ENCODE measurements around the gene SH3TC2.

Gene SH3TC2

DNA sequence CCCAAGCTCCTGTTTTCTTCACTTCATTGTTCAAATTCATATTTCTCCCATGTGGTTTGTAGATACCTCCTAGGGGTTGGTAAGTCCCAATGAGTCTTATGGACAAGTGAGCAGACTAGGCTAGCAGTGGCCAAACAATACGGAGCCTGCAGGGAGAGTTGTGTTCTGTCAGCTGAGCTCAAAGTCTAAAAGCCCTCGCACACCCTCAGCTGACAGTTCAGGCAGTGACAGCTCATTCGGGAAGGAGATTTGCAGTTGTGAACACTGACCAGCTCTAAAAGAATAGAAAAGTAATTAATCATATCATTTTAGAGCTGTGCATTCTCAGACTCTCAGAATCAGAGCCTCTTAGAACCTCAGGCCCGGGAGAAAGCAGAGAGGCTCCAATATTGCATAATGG lies 95.1 kb downstream of the SH3TC2 start:
- no peak for DNase-seq

DNA sequence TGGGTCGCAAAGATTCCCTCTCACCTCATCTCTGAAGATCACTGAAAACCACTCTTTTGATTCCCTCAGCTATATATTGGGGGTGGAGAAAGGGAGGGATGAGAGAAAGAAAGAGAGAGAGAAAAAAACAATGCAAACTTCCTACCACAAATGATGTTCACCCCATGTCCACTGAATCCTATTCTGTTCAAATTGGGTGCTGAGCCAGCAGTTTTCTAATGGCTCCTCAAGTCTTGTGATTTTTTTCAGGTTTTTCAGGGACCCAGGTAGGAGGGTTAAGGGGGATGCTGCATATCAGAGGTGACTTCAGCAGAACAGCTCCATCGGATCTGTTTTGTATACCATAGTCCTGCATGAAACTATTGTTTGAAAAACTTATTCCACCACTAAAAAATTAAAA lies 95.9 kb downstream of the SH3TC2 start:
- DNase-seq = no peak

DNA sequence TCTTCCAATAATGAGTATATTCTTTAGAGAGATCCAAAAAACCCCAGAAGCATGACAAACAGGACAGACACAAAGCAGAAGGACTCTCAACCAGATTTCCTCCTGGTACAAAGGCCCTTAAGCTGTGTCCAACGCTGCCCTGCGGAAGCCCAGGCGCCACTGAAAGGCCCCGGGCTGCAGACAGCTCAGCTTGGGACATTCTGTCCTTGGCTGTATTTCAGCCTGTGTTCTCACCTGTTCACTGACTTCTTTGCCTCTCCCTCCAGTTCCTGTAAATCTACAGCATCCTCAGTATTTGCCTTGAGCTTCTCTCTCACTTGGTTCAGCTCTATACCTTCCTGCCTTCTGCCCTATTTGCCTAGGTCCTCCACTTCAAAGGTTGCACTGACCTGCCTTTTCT lies 96.5 kb downstream of the SH3TC2 start:
- DNase-seq = no peak

DNA sequence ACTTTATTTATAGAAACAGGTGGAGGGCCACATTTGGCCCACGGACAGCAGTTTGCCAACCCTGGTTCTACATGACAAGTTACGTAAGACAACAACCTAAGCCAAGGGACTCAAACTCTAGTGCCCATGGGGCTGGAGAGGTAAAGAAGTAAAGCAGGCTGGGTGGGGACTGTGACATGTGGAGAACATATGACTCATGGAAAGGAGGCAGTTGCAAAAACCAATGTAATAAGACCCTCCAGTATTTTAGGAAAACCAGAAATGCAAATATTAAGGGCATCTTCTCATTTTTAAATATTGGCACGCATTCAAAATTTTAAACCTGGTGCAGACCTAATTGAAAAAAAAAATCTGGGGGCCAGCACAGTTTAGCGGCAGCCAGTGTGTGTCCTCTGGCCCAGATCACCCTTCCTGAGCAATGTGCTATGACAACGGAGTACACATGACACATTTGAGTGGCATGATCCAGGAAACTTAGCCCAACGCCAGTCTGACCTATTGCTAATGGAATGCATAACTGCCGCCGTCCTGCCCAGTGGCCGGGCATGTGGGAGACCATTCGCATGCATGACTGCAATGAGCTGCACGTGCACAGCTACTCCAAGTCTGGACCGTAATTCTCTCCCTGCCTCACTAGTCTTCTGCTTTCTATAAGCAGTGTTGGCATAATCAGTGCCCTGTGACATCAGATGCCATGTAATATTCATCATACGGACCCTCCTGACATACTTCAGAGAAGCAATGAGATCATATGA lies 97.2 kb downstream of the SH3TC2 start:
- DNase-seq = no peak

DNA sequence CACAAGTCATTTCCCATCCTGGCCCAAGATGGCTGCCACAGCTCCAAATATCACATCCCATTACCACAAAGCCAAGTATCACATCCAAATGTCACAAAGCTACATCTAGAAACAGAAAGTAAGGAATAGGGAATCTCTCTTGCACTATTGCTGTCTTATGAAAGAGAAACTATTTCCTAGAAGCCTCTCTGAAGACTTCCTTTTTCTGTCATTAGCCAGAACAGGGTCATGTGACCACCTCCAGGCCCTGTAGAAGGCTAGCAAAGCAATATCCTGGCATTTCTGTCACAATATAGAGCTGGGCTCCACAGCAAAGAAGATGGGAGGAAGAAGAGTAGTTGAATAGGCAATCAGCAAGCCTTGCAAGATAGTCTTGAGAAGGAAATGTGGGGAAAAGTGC lies 99.2 kb downstream of the SH3TC2 start:
- DNase-seq = no peak

DNA sequence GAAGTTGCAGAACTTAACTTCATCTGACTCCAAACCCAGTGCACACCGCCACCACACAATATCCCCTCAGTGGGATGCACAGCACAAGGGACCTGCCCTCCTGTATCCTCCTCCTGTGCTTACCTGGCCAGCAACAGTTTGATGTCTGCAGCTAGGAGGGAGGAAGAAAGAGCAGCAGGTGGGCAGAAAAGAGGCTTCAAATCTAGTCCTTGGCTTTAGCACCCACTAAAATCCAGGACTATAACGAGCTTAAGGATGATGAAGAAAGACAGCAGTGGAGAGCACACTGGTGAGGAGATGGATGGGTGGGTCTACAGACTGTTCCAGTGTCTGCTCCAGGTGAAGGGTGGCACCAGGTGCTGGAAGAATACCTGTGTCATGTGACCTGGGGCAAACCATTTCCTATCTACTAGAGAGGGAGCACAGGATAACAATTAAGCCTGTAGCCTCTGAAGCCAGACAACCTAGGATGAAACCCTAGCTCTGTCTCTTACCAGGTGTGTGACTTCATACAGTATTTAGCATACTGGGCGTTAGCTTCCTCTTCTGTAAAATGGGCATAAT lies 100.0 kb downstream of the SH3TC2 start:
- no peak for DNase-seq

DNA sequence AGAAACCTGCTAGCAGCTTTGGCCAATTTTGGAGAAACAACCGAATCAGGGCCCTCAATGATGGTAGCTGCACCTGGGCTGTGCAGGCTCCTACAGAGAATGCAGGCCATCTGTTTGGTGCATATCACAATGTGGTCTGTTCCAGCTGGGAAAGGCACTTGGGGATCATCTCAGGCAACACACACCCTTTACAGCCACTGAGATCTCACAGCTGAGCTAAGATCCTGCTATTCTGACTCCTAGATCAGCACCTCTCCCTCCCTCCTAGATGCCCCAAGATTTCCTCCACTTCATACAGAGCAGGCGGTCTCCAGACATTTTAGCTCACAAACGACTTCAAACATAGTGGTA lies 100.7 kb downstream of the SH3TC2 start:
- no peak for DNase-seq

DNA sequence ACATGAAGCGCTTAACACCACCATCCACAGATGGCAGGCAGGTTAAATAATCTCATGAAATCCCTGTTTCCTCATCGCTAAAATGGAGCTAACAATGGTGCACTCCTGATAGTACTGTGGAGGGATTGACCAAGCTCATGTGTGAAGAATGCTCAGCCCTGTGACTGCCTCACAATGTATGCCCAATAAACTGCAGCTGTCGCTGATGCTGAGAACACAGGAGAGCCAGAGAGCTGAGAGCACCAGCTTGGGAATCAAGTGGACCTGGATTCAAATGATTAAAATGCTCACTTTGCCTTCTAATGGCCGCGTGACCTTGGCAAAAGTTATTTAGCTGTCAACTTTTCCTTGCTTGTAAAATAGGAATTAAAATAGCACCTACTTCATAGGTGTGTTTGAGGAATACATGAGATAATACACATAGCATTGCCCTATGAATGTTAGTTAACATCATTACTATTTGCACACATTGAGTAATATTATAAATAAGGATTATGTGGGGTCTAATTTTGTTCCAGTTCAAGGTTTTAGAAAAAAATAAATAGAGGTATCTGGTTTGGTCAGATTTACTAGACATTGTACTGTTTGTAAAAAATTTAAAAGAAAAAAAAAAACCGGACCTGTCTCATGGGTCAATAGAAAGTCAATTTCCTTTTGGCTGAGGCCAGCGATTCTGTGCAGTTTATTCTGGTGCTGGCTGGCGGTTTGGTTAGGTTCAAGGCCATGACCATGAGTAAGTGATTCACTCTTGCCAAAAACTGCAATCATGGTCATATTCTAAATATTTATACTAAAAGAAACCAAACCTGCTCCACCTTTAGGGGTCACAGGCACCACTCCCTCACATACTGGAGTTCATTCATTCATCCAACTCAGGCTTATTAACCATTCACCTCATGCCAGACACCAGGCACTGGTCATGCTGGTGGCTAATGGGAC lies 101.3 kb downstream of the SH3TC2 start:
- no peak for DNase-seq

DNA sequence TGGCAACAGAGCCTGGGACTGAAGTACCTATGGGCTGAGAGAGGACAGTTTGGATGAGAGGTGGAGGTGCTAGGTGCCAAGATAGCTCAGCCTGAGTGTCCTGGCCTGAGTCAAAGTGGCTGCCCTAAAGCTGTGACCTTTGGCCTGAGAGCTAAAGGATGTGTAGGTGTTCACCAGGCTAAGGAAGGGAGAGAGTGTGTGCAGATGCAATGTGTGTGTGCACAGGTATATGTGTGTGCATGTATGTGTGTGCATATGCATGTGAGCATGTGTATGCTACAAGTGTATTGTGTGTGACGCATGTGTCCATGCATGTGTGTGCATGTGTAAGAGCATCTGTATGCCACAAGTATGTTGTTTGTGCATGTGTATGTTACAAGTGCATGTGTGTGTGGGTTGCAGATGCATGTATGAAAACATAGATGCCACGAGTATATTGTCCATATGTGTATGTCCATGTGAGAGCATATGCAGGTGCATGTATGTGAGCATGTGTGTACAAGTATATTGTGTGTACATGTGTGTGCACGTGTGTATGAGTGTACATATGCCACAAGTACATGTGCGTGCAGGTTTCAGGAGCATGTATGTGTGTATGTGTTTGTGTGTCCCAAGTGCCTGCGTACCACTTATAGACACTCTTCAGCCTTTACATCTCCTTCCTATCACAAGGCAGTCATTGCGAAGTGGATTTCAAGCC lies 102.6 kb downstream of the SH3TC2 start:
- no peak for DNase-seq

DNA sequence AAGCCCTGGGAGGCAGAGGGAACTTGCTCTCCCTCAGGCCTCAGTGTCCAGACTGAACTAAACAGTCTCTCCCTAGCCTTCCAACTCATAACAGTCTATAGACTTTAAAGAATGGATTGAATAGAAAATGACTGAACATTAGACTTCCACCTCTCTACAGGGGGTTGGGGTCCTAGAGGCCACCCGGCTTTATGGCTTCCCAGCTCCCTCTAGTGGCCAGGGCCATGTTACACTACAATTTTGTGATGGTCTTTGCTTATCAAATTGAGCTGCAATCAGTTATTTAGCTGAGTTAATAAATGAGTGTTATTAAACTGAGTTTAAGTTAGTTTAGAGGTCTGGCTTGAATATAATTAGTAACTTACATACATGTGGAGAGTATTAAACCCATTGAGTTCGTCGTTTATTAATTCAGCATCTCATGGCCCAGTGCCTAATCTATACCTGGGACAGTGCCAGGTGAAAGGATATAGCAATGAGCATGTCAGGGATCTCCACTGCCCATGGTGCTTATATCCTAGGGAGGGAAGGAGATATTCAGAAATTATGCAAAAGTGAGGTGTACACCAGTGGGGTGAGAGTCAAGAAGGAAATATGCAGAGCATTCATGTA lies 105.2 kb downstream of the SH3TC2 start:
- DNase-seq = no peak

DNA sequence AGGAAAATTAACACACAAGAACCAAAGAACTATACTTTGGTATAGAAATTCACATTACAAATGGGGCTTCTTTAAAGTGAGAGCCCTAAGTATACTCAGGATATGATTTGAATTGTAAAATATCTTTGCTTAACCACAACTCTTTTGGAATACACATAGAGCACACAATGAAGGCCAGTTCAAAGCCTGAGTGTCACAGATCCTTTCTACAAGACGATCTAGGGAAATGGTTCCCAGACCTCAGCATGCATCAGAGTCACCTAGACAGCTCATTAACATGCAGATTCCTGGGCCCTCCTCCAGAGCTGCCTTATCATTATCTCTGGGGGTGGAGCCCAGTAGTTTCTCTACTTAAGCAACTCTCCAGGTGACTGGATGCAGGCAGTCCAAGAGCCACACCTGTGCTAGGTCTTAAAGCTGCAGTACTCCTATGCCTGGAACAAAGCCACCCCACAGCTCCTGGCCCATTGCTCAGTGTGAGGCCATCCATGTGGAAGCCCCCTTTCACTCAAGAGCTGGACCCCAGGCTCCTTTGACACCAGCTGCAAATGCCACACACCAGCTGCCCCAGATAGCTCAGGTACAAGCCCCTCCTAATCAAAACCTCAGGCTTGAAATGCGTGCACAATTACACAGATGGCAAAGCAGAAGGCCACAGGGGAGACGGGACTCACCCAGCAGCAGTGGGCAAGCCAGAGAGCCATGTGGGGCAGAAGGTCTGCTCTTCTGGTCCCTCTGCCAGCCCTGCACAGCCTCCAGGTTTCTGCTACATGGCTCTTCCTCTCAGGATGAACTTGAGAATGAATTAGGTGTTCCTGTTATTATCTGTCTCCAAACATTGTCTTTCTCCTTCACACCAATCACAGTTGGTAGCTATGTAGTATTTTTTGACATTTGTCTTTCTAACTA lies 106.1 kb downstream of the SH3TC2 start:
- DNase-seq = no peak
